OCI-LY1 (cell line): ENCODE data around the gene VSIG4.

ENCODE experiments used
- CTCF ChIP-seq: fragments of 200-600 bp; sonication (generic), shearing (Covaris generic); IDR thresholded peaks from 2 replicates; pipeline ENCODE4 v1.5.1; 2017; ENCODE audit warnings: mild to moderate bottlenecking, antibody characterized with exemption, low read length, moderate library complexity, mixed read lengths
- EZH2 ChIP-seq: fragments of 200-600 bp; sonication (generic), shearing (Covaris generic); IDR thresholded peaks from 2 replicates; pipeline ENCODE4 v1.8.0; 2017; ENCODE audit warnings: borderline replicate concordance, mixed run types, mild to moderate bottlenecking, antibody characterized with exemption, low read length, moderate library complexity, mixed read lengths

GRCh38 chrX:66024092-66024467 is 15.8 kb downstream of the VSIG4 start:
- TF ChIP-seq CTCF (no peak), EZH2 (no peak)
